ENCODE measurements around the gene TRIM46. TPM values are rescaled to one million over a fixed set of nuclear protein-coding genes. Genes with fewer than 3 reads are reported as not detected.

Gene TRIM46
- total RNA-seq, 1 donor from 2014 or later = 10.7 TPM

GRCh38 chr1:155169541-155169940 lies 4.1 kb upstream of the TRIM46 start:
- Mint-ChIP-seq H3K36me3 (ENCODE audit: low read depth) (peaks cover 13% of the 10 kb centered on the region), H3K4me3 (ENCODE audit: unreplicated experiment) (no peak overlapping the region)

GRCh38 chr1:155170101-155170785 lies 3.4 kb upstream of the TRIM46 start:
- Mint-ChIP-seq H3K4me1 (ENCODE audit: low read depth) (peaks cover 46% of the 10 kb centered on the region), H3K36me3 (ENCODE audit: low read depth) (peaks cover 13% of the 10 kb centered on the region), H3K9me3 (ENCODE audit: low read depth) (no peaks in the 10 kb centered on the region), H3K27me3 (ENCODE audit: low read depth) (no peaks in the 10 kb centered on the region), H3K27ac (ENCODE audit: unreplicated experiment) (no peak overlapping the region), H3K4me3 (ENCODE audit: unreplicated experiment) (no peak overlapping the region)
- no peak for DNase-seq (ENCODE audit: low spot score)
- TF ChIP-seq CTCF (IDR thresholded peaks at IDR 0.05) = no peak

More at GRCh38 chr1:155169541-155169940, 4.1 kb upstream of the TRIM46 start:
- DNase-seq (ENCODE audit: low spot score) = no peak
- no peak for TF ChIP-seq CTCF (IDR thresholded peaks at IDR 0.05)
- H3K9me3 Mint-ChIP-seq (ENCODE audit: low read depth) = no peaks in the 10 kb centered on the region
- peak overlapping the region; percentile 52 for H3K27ac Mint-ChIP-seq (ENCODE audit: unreplicated experiment)
- H3K27me3 Mint-ChIP-seq (ENCODE audit: low read depth) = no peaks in the 10 kb centered on the region
- H3K4me1 Mint-ChIP-seq (ENCODE audit: low read depth) = peaks cover 39% of the 10 kb centered on the region

- no peak for DNase-seq (ENCODE audit: low spot score)
- H3K36me3 Mint-ChIP-seq (ENCODE audit: low read depth) = peaks cover 13% of the 10 kb centered on the region
- no peaks in the 10 kb centered on the region for H3K27me3 Mint-ChIP-seq (ENCODE audit: low read depth)
- no peak for TF ChIP-seq CTCF (IDR thresholded peaks at IDR 0.05)
- H3K4me3 Mint-ChIP-seq (ENCODE audit: unreplicated experiment) = no peak overlapping the region
- no peaks in the 10 kb centered on the region for H3K9me3 Mint-ChIP-seq (ENCODE audit: low read depth)
- no peak overlapping the region for H3K27ac Mint-ChIP-seq (ENCODE audit: unreplicated experiment)
- peaks cover 51% of the 10 kb centered on the region for H3K4me1 Mint-ChIP-seq (ENCODE audit: low read depth)
Observed at GRCh38 chr1:155170806-155171205, 2.8 kb upstream of the TRIM46 start.

GRCh38 chr1:155171836-155172731 lies 1.6 kb upstream of the TRIM46 start:
- peak overlapping the region; percentile 98 for H3K27ac Mint-ChIP-seq (ENCODE audit: unreplicated experiment)
- peaks cover 60% of the 10 kb centered on the region for H3K4me1 Mint-ChIP-seq (ENCODE audit: low read depth)
- peak; percentile 15 for DNase-seq (ENCODE audit: low spot score)
- H3K9me3 Mint-ChIP-seq (ENCODE audit: low read depth) = no peaks in the 10 kb centered on the region
- H3K4me3 Mint-ChIP-seq (ENCODE audit: unreplicated experiment) = peak overlapping the region; percentile 97
- no peak for TF ChIP-seq CTCF (IDR thresholded peaks at IDR 0.05)
- H3K27me3 Mint-ChIP-seq (ENCODE audit: low read depth) = no peaks in the 10 kb centered on the region
- peaks cover 15% of the 10 kb centered on the region for H3K36me3 Mint-ChIP-seq (ENCODE audit: low read depth)

- Mint-ChIP-seq H3K9me3 (ENCODE audit: low read depth) (no peaks in the 10 kb centered on the region), H3K27me3 (ENCODE audit: low read depth) (no peaks in the 10 kb centered on the region), H3K4me1 (ENCODE audit: low read depth) (peaks cover 54% of the 10 kb centered on the region), H3K36me3 (ENCODE audit: low read depth) (peaks cover 20% of the 10 kb centered on the region), H3K27ac (ENCODE audit: unreplicated experiment) (peak within 1 kb of the TSS; percentile 98), H3K4me3 (ENCODE audit: unreplicated experiment) (peak within 1 kb of the TSS; percentile 97)
- peak; percentile 96 for TF ChIP-seq CTCF (IDR thresholded peaks at IDR 0.05)
- peak; percentile 98 for DNase-seq (ENCODE audit: low spot score)
Observed at GRCh38 chr1:155172732-155173477, 744 bp upstream of the TRIM46 start, which contains the start of gene KRTCAP2. Gene KRTCAP2 (minus strand): TSS chr1:155173304. CDS start chr1:155173224, 80 bp downstream.
